ENCODE measurements around the gene ITSN1. TPM values are rescaled to one million over a fixed set of nuclear protein-coding genes. Genes with fewer than 3 reads are reported as not detected.

Gene ITSN1
- total RNA-seq, 1 donor from 2014 or later: 73.8 TPM

GRCh38 chr21:33874161-33874560 is 231.9 kb downstream of the ITSN1 start:
- DNase-seq (ENCODE audit: low spot score in 2 of 2): no peak
- no peak for FAIRE-seq

- no peak for DNase-seq (ENCODE audit: low spot score in 2 of 2)
- FAIRE-seq: no peak
These were observed 232.9 kb downstream of the ITSN1 start for GRCh38 chr21:33875026-33875695.

- no peak for DNase-seq (ENCODE audit: low spot score in 2 of 2)
- no peak for FAIRE-seq
These were observed 236.5 kb downstream of the ITSN1 start for GRCh38 chr21:33878824-33879223.

- DNase-seq (ENCODE audit: low spot score in 2 of 2): no peak
- no peak for FAIRE-seq
These were observed 238.3 kb downstream of the ITSN1 start for GRCh38 chr21:33880626-33881025.

- no peak for FAIRE-seq
- no peak for DNase-seq (ENCODE audit: low spot score in 2 of 2)
These were observed 239.6 kb downstream of the ITSN1 start for GRCh38 chr21:33881689-33882440.

GRCh38 chr21:33883118-33883517 is 240.8 kb downstream of the ITSN1 start:
- DNase-seq (ENCODE audit: low spot score in 2 of 2) (no peak), FAIRE-seq (no peak)

- FAIRE-seq (no peak), DNase-seq (ENCODE audit: low spot score in 2 of 2) (no peak)
These were observed 242.3 kb downstream of the ITSN1 start for GRCh38 chr21:33884376-33885171.

- no peak for DNase-seq (ENCODE audit: low spot score in 2 of 2)
- FAIRE-seq: no peak
These were observed 242.8 kb downstream of the ITSN1 start for GRCh38 chr21:33885172-33885514.

- no peak for DNase-seq (ENCODE audit: low spot score in 2 of 2)
- FAIRE-seq: no peak
These were observed 244.0 kb downstream of the ITSN1 start for GRCh38 chr21:33886321-33886720.

GRCh38 chr21:33890187-33890586 is 247.9 kb downstream of the ITSN1 start:
- DNase-seq (ENCODE audit: low spot score in 2 of 2) (no peak), FAIRE-seq (no peak)

- FAIRE-seq (no peak), DNase-seq (ENCODE audit: low spot score in 2 of 2) (no peak)
These were observed 250.6 kb downstream of the ITSN1 start for GRCh38 chr21:33892853-33893252.

- FAIRE-seq (no peak), DNase-seq (ENCODE audit: low spot score in 2 of 2) (no peak)
These were observed 251.6 kb downstream of the ITSN1 start for GRCh38 chr21:33893917-33894316.

GRCh38 chr21:33894736-33895288 is 252.5 kb downstream of the ITSN1 start:
- FAIRE-seq: no peak
- peak; percentile 25 to 72 for DNase-seq (ENCODE audit: low spot score in 2 of 2)

GRCh38 chr21:33895356-33895755 is 253.1 kb downstream of the ITSN1 start:
- FAIRE-seq: no peak
- no peak for DNase-seq (ENCODE audit: low spot score in 2 of 2)

GRCh38 chr21:33896691-33897090 is 254.4 kb downstream of the ITSN1 start:
- DNase-seq (ENCODE audit: low spot score in 2 of 2) (no peak), FAIRE-seq (no peak)

GRCh38 chr21:33897098-33897497 is 254.8 kb downstream of the ITSN1 start:
- DNase-seq (ENCODE audit: low spot score in 2 of 2) (no peak), FAIRE-seq (no peak)

- peak; percentile 66 for FAIRE-seq
- DNase-seq (ENCODE audit: low spot score in 2 of 2): no peak
These were observed 255.4 kb downstream of the ITSN1 start for GRCh38 chr21:33897739-33898138.

- FAIRE-seq: no peak
These were observed 256.3 kb downstream of the ITSN1 start for GRCh38 chr21:33898586-33898985.

GRCh38 chr21:33899199-33899598 is 256.9 kb downstream of the ITSN1 start:
- DNase-seq (ENCODE audit: low spot score in 2 of 2) (no peak), FAIRE-seq (no peak)

More at GRCh38 chr21:33898586-33898985, 256.3 kb downstream of the ITSN1 start:
- no peak for DNase-seq (ENCODE audit: low spot score in 2 of 2)

- no peak for FAIRE-seq
- no peak for DNase-seq (ENCODE audit: low spot score in 2 of 2)
These were observed 259.3 kb downstream of the ITSN1 start for GRCh38 chr21:33901412-33902288.
